ENCODE measurements around the gene SCP2. TPM values are rescaled to one million over a fixed set of nuclear protein-coding genes. Genes with fewer than 3 reads are reported as not detected.

The SCP2 gene
- total and polyA plus RNA-seq, 7 donors: 124 to 792 (median 176) TPM

GRCh38 chr1:53091841-53092645 is 165.0 kb downstream of the SCP2 start:
- Histone ChIP-seq H3K4me1 (peaks cover 0 to 25% (median 0%) of the 10 kb centered on the region in 4 donors), H3K9me3 (no peaks in the 10 kb centered on the region), H3K36me3 (no peaks in the 10 kb centered on the region), H3K4me3 (no peak overlapping the region), H3K27ac (no peak overlapping the region), H3K27me3 (no peaks in the 10 kb centered on the region)
- DNase-seq: no peak
- no peak for TF ChIP-seq POLR2AphosphoS5 (IDR thresholded peaks at IDR 0.05)
- no peak for TF ChIP-seq POLR2A (IDR thresholded peaks at IDR 0.05)
- no peak for TF ChIP-seq EP300 (IDR thresholded peaks at IDR 0.05)
- TF ChIP-seq CTCF (IDR thresholded peaks at IDR 0.05): no peak
- intact Hi-C loops (cut with DNase I): no loop called here
- WGBS, 2 donors: 90 to 93% methylated on average over 26 of the region's 26 CpGs

GRCh38 chr1:53092659-53093450 is 165.8 kb downstream of the SCP2 start:
- intact Hi-C loops (cut with DNase I): no loop called here
- peaks cover 0 to 25% (median 0%) of the 10 kb centered on the region in 4 donors for H3K4me1 ChIP-seq

GRCh38 chr1:53093451-53093754 is 166.3 kb downstream of the SCP2 start:
- H3K36me3 ChIP-seq: no peaks in the 10 kb centered on the region
- intact Hi-C loops (cut with DNase I): no loop called here
- TF ChIP-seq CTCF (IDR thresholded peaks at IDR 0.05) (no peak), EP300 (IDR thresholded peaks at IDR 0.05) (no peak), POLR2AphosphoS5 (IDR thresholded peaks at IDR 0.05) (no peak), POLR2A (IDR thresholded peaks at IDR 0.05) (no peak)
- 92 to 94% methylated on average over 8 of the region's 8 CpGs for WGBS, 2 donors
- H3K27me3 ChIP-seq: no peaks in the 10 kb centered on the region
- H3K27ac ChIP-seq: no peak overlapping the region
- no peak overlapping the region for H3K4me3 ChIP-seq
- H3K9me3 ChIP-seq: no peaks in the 10 kb centered on the region
- DNase-seq: no peak
- peaks cover 0 to 25% (median 0%) of the 10 kb centered on the region in 4 donors for H3K4me1 ChIP-seq

More at GRCh38 chr1:53092659-53093450, 165.8 kb downstream of the SCP2 start:
- Histone ChIP-seq H3K4me3 (no peak overlapping the region), H3K27ac (no peak overlapping the region), H3K9me3 (no peaks in the 10 kb centered on the region), H3K27me3 (no peaks in the 10 kb centered on the region), H3K36me3 (no peaks in the 10 kb centered on the region)
- no peak for DNase-seq
- TF ChIP-seq EP300 (IDR thresholded peaks at IDR 0.05): no peak
- TF ChIP-seq POLR2AphosphoS5 (IDR thresholded peaks at IDR 0.05): no peak
- TF ChIP-seq CTCF (IDR thresholded peaks at IDR 0.05): no peak
- TF ChIP-seq POLR2A (IDR thresholded peaks at IDR 0.05): no peak
- 86 to 91% methylated on average over 33 of the region's 33 CpGs for WGBS, 2 donors

GRCh38 chr1:53093778-53094532 is 166.9 kb downstream of the SCP2 start:
- no peak for DNase-seq
- H3K27ac ChIP-seq: no peak overlapping the region
- intact Hi-C loops (cut with DNase I): no loop called here
- H3K9me3 ChIP-seq: no peaks in the 10 kb centered on the region
- peaks cover 0 to 20% (median 0%) of the 10 kb centered on the region in 4 donors for H3K4me1 ChIP-seq
- no peak overlapping the region for H3K4me3 ChIP-seq
- 91 to 96% methylated on average over 20 of the region's 20 CpGs for WGBS, 2 donors
- TF ChIP-seq CTCF (IDR thresholded peaks at IDR 0.05) (no peak), POLR2A (IDR thresholded peaks at IDR 0.05) (no peak), POLR2AphosphoS5 (IDR thresholded peaks at IDR 0.05) (no peak), EP300 (IDR thresholded peaks at IDR 0.05) (no peak)
- H3K36me3 ChIP-seq: no peaks in the 10 kb centered on the region
- no peaks in the 10 kb centered on the region for H3K27me3 ChIP-seq
